ENCODE results near the gene BAMBI.

GRCh38 chr10:28728366-28728765 is 51.0 kb downstream of the BAMBI start:
- TF ChIP-seq POLR2A (IDR thresholded peaks at IDR 0.05; ENCODE audit: low read depth, low read length): no peak
- TF ChIP-seq POLR2AphosphoS5 (IDR thresholded peaks at IDR 0.05; ENCODE audit: low read depth, low read length): no peak
